ENCODE data around the gene RMND5B.

The RMND5B gene

GRCh38 chr5:178086266-178086665 lies 44.5 kb upstream of the RMND5B start:
- TF ChIP-seq TAF1 (IDR thresholded peaks at IDR 0.05; ENCODE audit: borderline replicate concordance, insufficient read depth, low read length) (no peak), SIN3A (IDR thresholded peaks at IDR 0.05; ENCODE audit: borderline replicate concordance, insufficient read depth, low read length) (no peak), POLR2AphosphoS5 (IDR thresholded peaks at IDR 0.05; ENCODE audit: low read depth, low read length) (no peak), FOXP2 (optimal IDR thresholded peaks at IDR 0.05; ENCODE audit: borderline replicate concordance, extremely low read depth, extremely low read length, insufficient read depth) (no peak)
- TF ChIP-seq, protein P1, sequence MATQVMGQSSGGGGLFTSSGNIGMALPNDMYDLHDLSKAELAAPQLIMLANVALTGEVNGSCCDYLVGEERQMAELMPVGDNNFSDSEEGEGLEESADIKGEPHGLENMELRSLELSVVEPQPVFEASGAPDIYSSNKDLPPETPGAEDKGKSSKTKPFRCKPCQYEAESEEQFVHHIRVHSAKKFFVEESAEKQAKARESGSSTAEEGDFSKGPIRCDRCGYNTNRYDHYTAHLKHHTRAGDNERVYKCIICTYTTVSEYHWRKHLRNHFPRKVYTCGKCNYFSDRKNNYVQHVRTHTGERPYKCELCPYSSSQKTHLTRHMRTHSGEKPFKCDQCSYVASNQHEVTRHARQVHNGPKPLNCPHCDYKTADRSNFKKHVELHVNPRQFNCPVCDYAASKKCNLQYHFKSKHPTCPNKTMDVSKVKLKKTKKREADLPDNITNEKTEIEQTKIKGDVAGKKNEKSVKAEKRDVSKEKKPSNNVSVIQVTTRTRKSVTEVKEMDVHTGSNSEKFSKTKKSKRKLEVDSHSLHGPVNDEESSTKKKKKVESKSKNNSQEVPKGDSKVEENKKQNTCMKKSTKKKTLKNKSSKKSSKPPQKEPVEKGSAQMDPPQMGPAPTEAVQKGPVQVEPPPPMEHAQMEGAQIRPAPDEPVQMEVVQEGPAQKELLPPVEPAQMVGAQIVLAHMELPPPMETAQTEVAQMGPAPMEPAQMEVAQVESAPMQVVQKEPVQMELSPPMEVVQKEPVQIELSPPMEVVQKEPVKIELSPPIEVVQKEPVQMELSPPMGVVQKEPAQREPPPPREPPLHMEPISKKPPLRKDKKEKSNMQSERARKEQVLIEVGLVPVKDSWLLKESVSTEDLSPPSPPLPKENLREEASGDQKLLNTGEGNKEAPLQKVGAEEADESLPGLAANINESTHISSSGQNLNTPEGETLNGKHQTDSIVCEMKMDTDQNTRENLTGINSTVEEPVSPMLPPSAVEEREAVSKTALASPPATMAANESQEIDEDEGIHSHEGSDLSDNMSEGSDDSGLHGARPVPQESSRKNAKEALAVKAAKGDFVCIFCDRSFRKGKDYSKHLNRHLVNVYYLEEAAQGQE (IDR thresholded peaks at IDR 0.05; ENCODE audit: insufficient read depth in 1 of 2, low read depth in 2 of 2, low read length in 2 of 2) = no peak

DNA sequence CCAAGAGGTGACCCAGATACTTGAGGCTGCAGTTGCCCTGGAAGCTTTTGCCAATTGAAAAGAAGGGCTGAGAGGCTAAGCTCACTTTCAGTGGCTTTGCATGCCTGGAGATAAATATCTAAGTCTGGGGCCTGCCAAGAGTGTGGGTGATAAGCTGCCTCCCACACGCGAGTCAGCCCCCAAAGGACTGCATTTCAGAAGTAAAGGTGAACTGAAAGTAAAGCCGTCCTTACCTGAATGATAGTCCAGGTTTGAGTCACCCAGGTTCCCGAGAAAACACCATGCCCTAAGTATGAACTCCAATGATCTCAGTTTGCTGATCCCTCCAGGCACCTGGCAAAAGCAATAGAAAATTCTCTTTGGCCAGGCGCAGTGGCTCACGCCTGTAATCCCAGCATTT lies 40.0 kb upstream of the RMND5B start:
- TF ChIP-seq POLR2AphosphoS5 (IDR thresholded peaks at IDR 0.05; ENCODE audit: low read depth, low read length) = no peak
- no peak for TF ChIP-seq FOXP2 (optimal IDR thresholded peaks at IDR 0.05; ENCODE audit: borderline replicate concordance, extremely low read depth, extremely low read length, insufficient read depth)
- no peak for TF ChIP-seq TAF1 (IDR thresholded peaks at IDR 0.05; ENCODE audit: borderline replicate concordance, insufficient read depth, low read length)
- TF ChIP-seq SIN3A (IDR thresholded peaks at IDR 0.05; ENCODE audit: borderline replicate concordance, insufficient read depth, low read length) = no peak
- TF ChIP-seq, protein P1 (IDR thresholded peaks at IDR 0.05; ENCODE audit: insufficient read depth in 1 of 2, low read depth in 2 of 2, low read length in 2 of 2) = no peak

DNA sequence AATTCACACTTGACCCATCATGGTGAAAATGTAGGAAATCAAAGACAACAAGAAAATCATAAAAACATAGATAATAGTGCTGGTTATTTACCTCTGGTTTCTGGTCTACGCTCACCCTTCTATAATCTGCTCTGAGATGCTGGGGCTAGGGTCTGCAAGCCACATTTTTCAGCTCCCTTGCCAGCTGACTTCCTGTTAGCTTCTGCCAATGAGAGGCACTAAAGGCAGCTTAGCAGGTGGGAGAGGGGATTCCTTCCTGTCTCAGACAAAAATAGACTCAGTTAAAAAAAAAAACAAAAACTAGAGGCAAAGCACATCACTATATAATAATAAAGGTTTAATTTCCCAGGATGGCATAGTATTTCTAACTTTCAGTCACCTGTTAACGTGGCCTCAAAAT lies 37.7 kb upstream of the RMND5B start:
- TF ChIP-seq SIN3A (IDR thresholded peaks at IDR 0.05; ENCODE audit: borderline replicate concordance, insufficient read depth, low read length) (no peak), FOXP2 (optimal IDR thresholded peaks at IDR 0.05; ENCODE audit: borderline replicate concordance, extremely low read depth, extremely low read length, insufficient read depth) (no peak), POLR2AphosphoS5 (IDR thresholded peaks at IDR 0.05; ENCODE audit: low read depth, low read length) (no peak), TAF1 (IDR thresholded peaks at IDR 0.05; ENCODE audit: borderline replicate concordance, insufficient read depth, low read length) (no peak)
- TF ChIP-seq, protein P1 (IDR thresholded peaks at IDR 0.05; ENCODE audit: insufficient read depth in 1 of 2, low read depth in 2 of 2, low read length in 2 of 2) = no peak

- TF ChIP-seq, protein P1 (IDR thresholded peaks at IDR 0.05; ENCODE audit: insufficient read depth in 1 of 2, low read depth in 2 of 2, low read length in 2 of 2) = no peak
- TF ChIP-seq TAF1 (IDR thresholded peaks at IDR 0.05; ENCODE audit: borderline replicate concordance, insufficient read depth, low read length) = no peak
- TF ChIP-seq POLR2AphosphoS5 (IDR thresholded peaks at IDR 0.05; ENCODE audit: low read depth, low read length) = no peak
- TF ChIP-seq FOXP2 (optimal IDR thresholded peaks at IDR 0.05; ENCODE audit: borderline replicate concordance, extremely low read depth, extremely low read length, insufficient read depth) = no peak
- TF ChIP-seq SIN3A (IDR thresholded peaks at IDR 0.05; ENCODE audit: borderline replicate concordance, insufficient read depth, low read length) = no peak
Observed at GRCh38 chr5:178094345-178094744, 36.5 kb upstream of the RMND5B start.

DNA sequence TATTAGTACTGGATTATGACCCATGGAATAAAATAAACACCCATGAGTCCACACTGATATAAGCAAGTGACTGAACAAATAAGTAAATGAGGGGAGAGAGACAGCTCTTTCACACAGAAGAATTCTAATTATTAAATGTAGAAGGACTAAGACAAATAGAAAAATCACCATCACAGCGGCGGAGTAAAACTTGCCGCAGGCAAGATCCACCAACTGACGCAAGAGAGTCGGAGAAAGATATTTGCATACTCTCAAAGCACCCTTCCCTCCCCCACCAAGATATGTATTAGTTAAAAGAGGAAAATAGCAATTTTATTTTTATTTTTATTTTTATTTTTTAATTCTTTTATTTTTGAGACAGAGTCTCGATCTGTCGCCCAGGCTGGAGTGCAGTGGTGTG lies 32.1 kb upstream of the RMND5B start:
- TF ChIP-seq, protein P1 (IDR thresholded peaks at IDR 0.05; ENCODE audit: insufficient read depth in 1 of 2, low read depth in 2 of 2, low read length in 2 of 2) = no peak
- TF ChIP-seq TAF1 (IDR thresholded peaks at IDR 0.05; ENCODE audit: borderline replicate concordance, insufficient read depth, low read length) (no peak), SIN3A (IDR thresholded peaks at IDR 0.05; ENCODE audit: borderline replicate concordance, insufficient read depth, low read length) (no peak), POLR2AphosphoS5 (IDR thresholded peaks at IDR 0.05; ENCODE audit: low read depth, low read length) (no peak), FOXP2 (optimal IDR thresholded peaks at IDR 0.05; ENCODE audit: borderline replicate concordance, extremely low read depth, extremely low read length, insufficient read depth) (no peak)
